Gastrocnemius medialis (tissue), 4 donors: ENCODE results near the gene CNFN. TPM values are rescaled to one million over a fixed set of nuclear protein-coding genes. Genes with fewer than 3 reads are reported as not detected.
A peak's percentile ranks its signal among the peaks of the same experiment; 100 is the strongest.

Experiments
- ATAC-seq, 2 donors: fragments of 150-250 bp; one replicate each; pipeline ENCODE4 v1.9.1; 2016
- DNase-seq, 2 donors: peaks; one replicate each; pipeline ENCODE4 v3.0.0-alpha.2; 2019
- H3K27ac ChIP-seq, 4 donors: fragments of 200-600 bp; sonication (generic); 1 replicate in 1 of 4; 2 replicates in 3 of 4; pipeline ENCODE4 v1.5.1; 2016 to 2018; ENCODE audit warnings: mild to moderate bottlenecking in 2 of 4, moderate library complexity in 1 of 4
- H3K27me3 ChIP-seq, 3 donors: fragments of 200-600 bp; sonication (generic) in 2 of 3; 1 replicate in 1 of 3; 2 replicates in 2 of 3; pipeline versions ENCODE4 v1.5.1 to v1.6.0; 2016 to 2019; ENCODE audit warnings: mild to moderate bottlenecking in 1 of 3, moderate library complexity in 1 of 3
- H3K36me3 ChIP-seq, 2 donors: fragments of 200-600 bp; sonication (generic) in 1 of 2; one replicate each; pipeline ENCODE4 v1.5.1; 2017 to 2018
- H3K4me1 ChIP-seq, 2 donors: fragments of 200-600 bp; sonication (generic) in 1 of 2; one replicate each; pipeline ENCODE4 v1.5.1; 2016 to 2017; ENCODE audit warnings: mild to moderate bottlenecking in 2 of 2
- H3K4me3 ChIP-seq, 4 donors: fragments of 200-600 bp; sonication (generic) in 3 of 4; 1 replicate in 1 of 4; 2 replicates in 3 of 4; pipeline ENCODE4 v1.5.1; 2016 to 2019; ENCODE audit warnings: mild to moderate bottlenecking in 2 of 4
- H3K9me3 ChIP-seq, 3 donors: fragments of 200-600 bp; sonication (generic) in 2 of 3; 1 replicate in 1 of 3; 2 replicates in 2 of 3; pipeline ENCODE4 v1.5.1; 2016 to 2019
- CTCF ChIP-seq, 5 experiments: fragments of 450-650 bp in 3 of 5; fragments of 200-600 bp in 2 of 5; sonication (generic) in 2 of 5; IDR thresholded peaks in 4 of 5; conservative IDR thresholded peaks in 1 of 5; 1 replicate in 4 of 5; 2 replicates in 1 of 5; pipeline ENCODE4 v1.5.1; 2016 to 2019; ENCODE audit warnings: antibody characterized with exemption in 5 of 5, mild to moderate bottlenecking in 3 of 5, moderate library complexity in 3 of 5
- POLR2A ChIP-seq, 2 donors: fragments of 450-650 bp; IDR thresholded peaks; one replicate each; pipeline ENCODE4 v1.6.1; 2017; ENCODE audit warnings: antibody characterized with exemption in 2 of 2, mild to moderate bottlenecking in 2 of 2, moderate library complexity in 2 of 2
- in situ Hi-C, 4 donors: fragments of 200-750 bp; cut with MboI; loops; one replicate each; pipeline versions ENCODE4 v1.15.0 to v1.8.0; 2017; ENCODE audit warnings: low sequenced_read_pairs in 4 of 4
- intact Hi-C: fragments of 100-400 bp; cut with DNase I; formaldehyde crosslinking; loops from one replicate; pipeline ENCODE4 v1.15.1; 2023; ENCODE audit warnings: low total_unique reads
- total RNA-seq, 4 donors: library from RNA; depleted of rRNA; stranded (reverse); fragments of >200 nt; gene quantifications; one replicate each; pipeline versions ENCODE4 v1.1.0 to v1.2.3, GENCODE V29; 2016

The CNFN gene
- total RNA-seq, 4 donors from 2014 or later: not detected

DNA sequence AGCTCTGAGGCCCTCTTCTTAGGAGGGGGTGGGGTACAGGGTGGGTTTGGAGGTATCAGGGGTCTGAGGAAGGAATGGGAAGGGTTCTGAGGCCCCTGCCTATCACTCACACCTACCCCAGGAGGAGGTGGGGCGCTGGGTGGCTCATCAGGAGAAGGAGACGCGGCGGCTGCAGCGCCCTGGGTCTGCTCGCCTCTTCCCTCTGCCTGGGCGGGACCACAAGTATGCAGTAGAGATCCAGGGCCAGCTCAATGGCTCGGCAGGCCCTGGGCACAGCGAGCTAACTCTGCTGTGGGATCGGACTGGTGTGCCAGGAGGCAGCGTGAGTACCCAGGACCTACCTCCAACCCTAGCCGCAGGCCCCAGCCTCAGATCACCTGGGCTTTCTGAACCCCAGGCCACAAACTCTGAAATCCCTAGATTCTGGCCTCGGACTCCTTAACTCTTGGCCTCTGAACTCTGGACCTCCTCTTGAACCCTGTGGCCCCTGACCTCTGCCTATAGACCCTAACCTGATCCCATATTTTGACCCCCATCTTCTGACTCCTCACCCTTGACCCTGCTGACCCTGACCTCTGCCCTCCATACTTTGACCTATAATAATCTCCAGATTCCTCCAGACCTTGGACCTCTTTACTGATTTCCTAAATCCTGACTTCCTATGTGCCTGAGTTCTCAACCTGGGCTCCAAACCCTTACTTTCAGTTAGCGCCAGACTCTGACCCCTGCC, 40.6 kb downstream of the CNFN start:
- in situ Hi-C loops (loop anchor here in 1 of 4 donors (25.0 kb wide), 1 partner anchor 237 kb away; no protein-coding TSS in a partner anchor), intact Hi-C loops (no loop called here)
- no peak for ATAC-seq
- H3K9me3 ChIP-seq: no peaks in the 10 kb centered on the region
- H3K36me3 ChIP-seq: peaks cover 0 to 57% of the 10 kb centered on the region in 2 donors
- H3K27me3 ChIP-seq: no peaks in the 10 kb centered on the region
- H3K4me3 ChIP-seq: no peak overlapping the region
- no peak for DNase-seq
- H3K27ac ChIP-seq: no peak overlapping the region
- peaks cover 0 to 7% of the 10 kb centered on the region in 2 donors for H3K4me1 ChIP-seq
- TF ChIP-seq POLR2A (IDR thresholded peaks at IDR 0.05) (no peak), CTCF (IDR thresholded peaks at IDR 0.05 in 4 of 5, conservative IDR thresholded peaks at IDR 0.05 in 1 of 5) (no peak)

GRCh38 chr19:42348211-42348610, 41.9 kb downstream of the CNFN start:
- H3K36me3 ChIP-seq: peaks cover 0 to 55% of the 10 kb centered on the region in 2 donors

GRCh38 chr19:42345191-42345812, 44.8 kb downstream of the CNFN start:
- Histone ChIP-seq H3K4me1 (peaks cover 0 to 7% of the 10 kb centered on the region in 2 donors), H3K4me3 (no peak overlapping the region), H3K27me3 (no peaks in the 10 kb centered on the region), H3K36me3 (peaks cover 0 to 46% of the 10 kb centered on the region in 2 donors), H3K9me3 (no peaks in the 10 kb centered on the region), H3K27ac (peak overlapping the region in 1 of 4 donors; percentile 5)
- ATAC-seq (peak in 1 of 2 donors; percentile 72), DNase-seq (no peak)
- intact Hi-C loops (no loop called here), in situ Hi-C loops (loop anchor here in 1 of 4 donors (25.0 kb wide), 1 partner anchor 233 kb away; no protein-coding TSS in a partner anchor)
- TF ChIP-seq CTCF (IDR thresholded peaks at IDR 0.05 in 4 of 5, conservative IDR thresholded peaks at IDR 0.05 in 1 of 5) (no peak), POLR2A (IDR thresholded peaks at IDR 0.05) (no peak)

More at GRCh38 chr19:42348211-42348610, 41.9 kb downstream of the CNFN start:
- H3K27me3 ChIP-seq: no peaks in the 10 kb centered on the region
- DNase-seq (no peak), ATAC-seq (no peak)
- H3K4me1 ChIP-seq: peaks cover 0 to 7% of the 10 kb centered on the region in 2 donors
- in situ Hi-C loops: loop anchor here in 1 of 4 donors (25.0 kb wide), 1 partner anchor 236 kb away; no protein-coding TSS in a partner anchor
- H3K9me3 ChIP-seq: no peaks in the 10 kb centered on the region
- no peak overlapping the region for H3K4me3 ChIP-seq
- intact Hi-C loops: no loop called here
- TF ChIP-seq POLR2A (IDR thresholded peaks at IDR 0.05) (no peak), CTCF (IDR thresholded peaks at IDR 0.05 in 4 of 5, conservative IDR thresholded peaks at IDR 0.05 in 1 of 5) (no peak)
- H3K27ac ChIP-seq: no peak overlapping the region

DNA sequence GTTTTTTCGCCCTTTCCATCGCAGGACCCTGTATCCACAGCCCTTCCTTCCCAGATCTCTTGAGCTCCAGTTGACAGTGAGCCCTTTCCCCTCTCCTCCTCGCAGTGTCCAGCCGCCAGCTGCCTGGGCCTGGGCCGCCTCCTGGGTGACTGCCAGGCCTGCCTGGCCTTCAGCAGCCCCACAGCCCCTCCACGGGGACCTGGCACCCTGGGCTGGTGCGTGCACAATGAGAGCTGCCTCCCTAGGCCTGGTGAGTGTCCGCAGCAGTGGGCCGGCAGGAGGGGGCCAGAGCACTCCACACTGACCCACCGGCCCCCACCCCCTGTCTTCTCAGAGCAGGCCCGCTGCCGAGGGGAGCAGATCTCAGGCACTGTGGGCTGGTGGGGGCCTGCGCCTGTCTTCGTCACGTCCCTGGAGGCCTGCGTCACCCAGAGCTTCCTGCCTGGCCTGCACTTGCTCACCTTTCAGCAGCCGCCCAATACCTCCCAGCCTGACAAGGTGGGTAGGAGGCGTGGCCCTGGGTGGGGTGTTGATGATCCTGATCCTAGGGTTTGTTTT, 45.7 kb downstream of the CNFN start:
- in situ Hi-C loops: loop anchor here in 1 of 4 donors (25.0 kb wide), 1 partner anchor 232 kb away; no protein-coding TSS in a partner anchor
- no peak for ATAC-seq

More for the DNA sequence above, 45.7 kb downstream of the CNFN start:
- Histone ChIP-seq H3K4me1 (peaks cover 0 to 7% of the 10 kb centered on the region in 2 donors), H3K27ac (no peak overlapping the region), H3K36me3 (peaks cover 0 to 46% of the 10 kb centered on the region in 2 donors), H3K9me3 (no peaks in the 10 kb centered on the region), H3K4me3 (no peak overlapping the region), H3K27me3 (no peaks in the 10 kb centered on the region)
- intact Hi-C loops: no loop called here
- DNase-seq: no peak
- TF ChIP-seq POLR2A (IDR thresholded peaks at IDR 0.05) (no peak), CTCF (IDR thresholded peaks at IDR 0.05 in 4 of 5, conservative IDR thresholded peaks at IDR 0.05 in 1 of 5) (no peak)
